GM19099 (cell line): ENCODE results near the gene XIRP1.

Experiments used
- POLR2A ChIP-seq: IDR thresholded peaks from 3 replicates; pipeline ENCODE4 v1.6.1; 2011; ENCODE audit warnings: low read depth; ENCODE audit not compliant: insufficient read length; ENCODE audit errors: extremely low read depth

Gene XIRP1

GRCh38 chr3:39191773-39192172 lies 622 bp downstream of the XIRP1 start:
- no peak for TF ChIP-seq POLR2A

GRCh38 chr3:39191111-39191510 lies 1.3 kb downstream of the XIRP1 start:
- TF ChIP-seq POLR2A: no peak

- no peak for TF ChIP-seq POLR2A
Measured at GRCh38 chr3:39190281-39191025, 1.9 kb downstream of the XIRP1 start.

GRCh38 chr3:39189959-39190269 lies 2.5 kb downstream of the XIRP1 start:
- no peak for TF ChIP-seq POLR2A

GRCh38 chr3:39189150-39189958 lies 3.0 kb downstream of the XIRP1 start:
- TF ChIP-seq POLR2A: no peak

GRCh38 chr3:39188271-39189149 lies 3.9 kb downstream of the XIRP1 start:
- no peak for TF ChIP-seq POLR2A

GRCh38 chr3:39187372-39188155 lies 4.8 kb downstream of the XIRP1 start:
- no peak for TF ChIP-seq POLR2A

GRCh38 chr3:39186692-39187151 lies 5.7 kb downstream of the XIRP1 start:
- TF ChIP-seq POLR2A: no peak

GRCh38 chr3:39185959-39186691 lies 6.3 kb downstream of the XIRP1 start:
- TF ChIP-seq POLR2A: no peak

- TF ChIP-seq POLR2A: no peak
Measured at GRCh38 chr3:39185326-39185958, 7.0 kb downstream of the XIRP1 start.

- no peak for TF ChIP-seq POLR2A
Measured at GRCh38 chr3:39184968-39185285, 7.5 kb downstream of the XIRP1 start.

- no peak for TF ChIP-seq POLR2A
Measured at GRCh38 chr3:39184081-39184967, 8.1 kb downstream of the XIRP1 start.
